K562 (cell line): ENCODE data around the gene RAE1. TPM values are rescaled to one million over a fixed set of nuclear protein-coding genes. Genes with fewer than 3 reads are reported as not detected.

Experiments
- COPS2 ChIP-seq: fragments of 450-650 bp; conservative IDR thresholded peaks from 2 replicates; pipeline ENCODE4 v1.6.1; 2016; ENCODE audit warnings: mild to moderate bottlenecking, moderate library complexity
- DACH1 ChIP-seq: fragments of 450-650 bp; IDR thresholded peaks from 2 replicates; pipeline ENCODE4 v1.6.1; 2018; ENCODE audit not compliant: partially characterized antibody
- E2F3 ChIP-seq: fragments of 250-450 bp; sonication (Bioruptor Pico); IDR thresholded peaks from 2 replicates; pipeline ENCODE4 v1.4.0; 2020; ENCODE audit warnings: mild to moderate bottlenecking
- ELF2 ChIP-seq: fragments of 250-450 bp; sonication (Bioruptor Pico); IDR thresholded peaks from 2 replicates; pipeline ENCODE4 v1.5.0; 2021; ENCODE audit warnings: mild to moderate bottlenecking
- FUS ChIP-seq: fragments of 200-400 bp; formaldehyde crosslinking; optimal IDR thresholded peaks from 2 replicates; pipeline ENCODE3; 2017; ENCODE audit warnings: low read depth, low read length
- GTF2E2 ChIP-seq: fragments of 200-800 bp; sonication (Bioruptor generic); IDR thresholded peaks from 2 replicates; pipeline ENCODE4 v1.6.1; 2016; ENCODE audit warnings: missing genetic modification characterization, missing compliant biosample characterization
- HDAC2 ChIP-seq: fragments of 450-650 bp; IDR thresholded peaks from 2 replicates; pipeline ENCODE4 v1.6.1; 2016; ENCODE audit warnings: mild to moderate bottlenecking
- PTRF ChIP-seq: fragments of 450-650 bp; IDR thresholded peaks from 2 replicates; pipeline ENCODE4 v1.6.1; 2016; ENCODE audit warnings: mild to moderate bottlenecking, missing genetic modification characterization, missing compliant biosample characterization
- SLC30A9 ChIP-seq: fragments of 250-450 bp; sonication (Bioruptor Pico); IDR thresholded peaks from 2 replicates; pipeline ENCODE4 v1.8.0; 2022; ENCODE audit warnings: mild to moderate bottlenecking, moderate library complexity
- TAF1 ChIP-seq: IDR thresholded peaks from 2 replicates; pipeline ENCODE4 v1.6.1; 2011; ENCODE audit warnings: mild to moderate bottlenecking, low read length, moderate library complexity; ENCODE audit not compliant: insufficient read depth, control insufficient read depth, severe bottlenecking; ENCODE audit errors: extremely low read depth
- WHSC1 ChIP-seq: IDR thresholded peaks from one replicate; pipeline ENCODE4 v1.6.1; 2012; ENCODE audit warnings: low read length, control low read depth, inconsistent platforms
- YY1 ChIP-seq, 3 experiments: IDR thresholded peaks; 2 replicates each; pipeline ENCODE4 v1.6.1; 2011; ENCODE audit warnings: low read length in 2 of 3, mild to moderate bottlenecking in 2 of 3, moderate library complexity in 2 of 3, borderline replicate concordance in 1 of 3, control low read depth in 1 of 3, low read depth in 1 of 3; ENCODE audit not compliant: insufficient read depth in 3 of 3, insufficient replicate concordance in 2 of 3, control insufficient read depth in 1 of 3, insufficient read length in 1 of 3; ENCODE audit errors: extremely low read depth in 1 of 3
- ZBTB7A ChIP-seq: IDR thresholded peaks from 2 replicates; pipeline ENCODE4 v1.6.1; 2011; ENCODE audit warnings: low read depth, mild to moderate bottlenecking, low read length, moderate library complexity, borderline replicate concordance; ENCODE audit not compliant: control insufficient read depth
- ZNF133 ChIP-seq: fragments of 250-450 bp; sonication (Bioruptor Pico); IDR thresholded peaks from 2 replicates; pipeline ENCODE4 v1.4.0; 2020; ENCODE audit warnings: mild to moderate bottlenecking
- ZNF347 ChIP-seq: fragments of 450-650 bp; formaldehyde crosslinking; IDR thresholded peaks from 2 replicates; pipeline ENCODE4 v1.4.0; 2020; ENCODE audit warnings: low read depth, mild to moderate bottlenecking, moderate library complexity
- ZNF436 ChIP-seq: fragments of 250-450, 450-650 bp; sonication (Bioruptor Pico); formaldehyde crosslinking; IDR thresholded peaks from 2 replicates; pipeline ENCODE4 v1.7.0; 2020; ENCODE audit warnings: mild to moderate bottlenecking
- polyA plus RNA-seq, 8 experiments: library from polyadenylated mRNA; depleted of rRNA in 4 of 8; stranded (reverse) in 5 of 8; unstranded in 3 of 8; fragments of >200 nt; fragmentation: Nextera tagmentation in 2 of 8; fragmentation: Illumina TruSeq in 1 of 8; extraction: Ambion mirVana in 2 of 8; extraction: Trizol in 1 of 8; gene quantifications; 2 replicates each; pipeline versions ENCODE4 v1.2.1 to v1.2.3, GENCODE V29; 2011 to 2014; ENCODE audit warnings: inconsistent platforms in 1 of 8, missing spikeins in 1 of 8
- total RNA-seq, 7 experiments: library from RNA; depleted of rRNA in 6 of 7; stranded (reverse); fragments of >200 nt in 6 of 7; fragmentation: Illumina TruSeq in 2 of 7; extraction: Trizol in 2 of 7; gene quantifications; 2 replicates each; pipeline versions ENCODE4 v1.2.1 to v1.2.3, GENCODE V29; 2011 to 2021; ENCODE audit warnings: low replicate concordance in 1 of 7
- TF ChIP-seq, protein P1 (sequence below): sonication (generic); formaldehyde crosslinking; IDR thresholded peaks from 2 replicates; pipeline ENCODE4 v1.8.0; 2023; ENCODE audit warnings: missing genetic modification reagents, mild to moderate bottlenecking, borderline replicate concordance
- TF ChIP-seq, protein P2 (sequence below): sonication (generic); formaldehyde crosslinking; IDR thresholded peaks from 2 replicates; pipeline ENCODE4 v1.9.0; 2022; ENCODE audit warnings: mild to moderate bottlenecking, missing genetic modification reagents
- TF ChIP-seq, protein P3 (sequence below): sonication (generic); formaldehyde crosslinking; IDR thresholded peaks from 2 replicates; pipeline ENCODE4 v1.8.0; 2022; ENCODE audit warnings: mild to moderate bottlenecking, low read depth, missing genetic modification reagents
- TF ChIP-seq, protein P4 (sequence below): sonication (generic); formaldehyde crosslinking; IDR thresholded peaks from 2 replicates; pipeline ENCODE4 v1.8.1; 2022; ENCODE audit warnings: missing genetic modification reagents

Gene RAE1
- total and polyA plus RNA-seq, 9 of the 15 experiments (the other 6 are each of a cell fraction or from before 2014, with no cell fraction given), result 33.7 to 248 (median 77.7) TPM

DNA sequence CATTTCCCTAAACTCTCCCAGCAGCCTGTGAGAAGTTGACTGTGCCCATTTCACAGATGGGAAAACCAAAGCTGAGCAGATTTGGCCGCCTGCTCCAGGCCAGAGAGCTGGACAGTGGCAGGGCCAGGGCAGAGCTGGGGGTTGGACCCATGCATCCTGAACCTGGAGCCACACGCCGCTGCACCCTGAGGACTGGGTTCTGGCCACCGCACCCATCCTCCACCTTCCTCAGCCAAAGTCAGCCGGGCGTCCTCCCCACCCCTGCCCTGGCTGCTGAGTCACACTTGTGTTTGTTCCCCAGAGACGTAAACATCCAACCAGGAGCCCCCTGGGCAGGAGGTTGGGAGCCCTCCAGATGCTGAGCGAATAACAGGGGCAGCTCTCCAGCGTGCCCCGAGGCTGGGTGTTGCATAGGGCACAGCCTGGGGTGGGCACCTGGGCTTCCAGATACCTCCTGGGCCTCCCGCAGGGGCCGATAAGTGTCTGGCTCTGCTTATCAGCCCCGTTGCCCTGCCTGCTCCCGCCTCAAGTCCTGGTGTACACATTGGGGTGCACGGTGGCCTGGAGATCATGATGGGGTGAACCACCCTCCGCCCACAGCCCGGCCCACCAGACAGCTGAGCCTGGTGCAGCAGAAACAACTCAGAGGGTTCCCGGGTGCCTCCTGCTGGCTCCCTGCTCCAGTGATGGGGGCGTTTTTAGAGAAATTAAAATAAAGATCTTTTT is 64.0 kb downstream of the RAE1 start (continued):
- TF ChIP-seq YY1 (IDR thresholded peaks at IDR 0.05; ENCODE audit: borderline replicate concordance in 1 of 3, control insufficient read depth in 1 of 3, extremely low read depth in 1 of 3, insufficient read depth in 3 of 3, insufficient read length in 1 of 3, insufficient replicate concordance in 2 of 3, low read depth in 1 of 3, low read length in 2 of 3) (no peak), PTRF (no peak), SLC30A9 (CRISPR knock-in tag) (no peak), ZBTB7A (peak; percentile 53; the same call in 1 of the 2 replicates), FUS (no peak), ZNF347 (no peak), ZNF133 (CRISPR knock-in tag) (no peak), GTF2E2 (tag) (no peak), ZNF436 (no peak), HDAC2 (peak; percentile 98), WHSC1 (no peak), COPS2 (no peak), TAF1 (no peak), E2F3 (CRISPR knock-in tag) (no peak), ELF2 (no peak), DACH1 (no peak)
- TF ChIP-seq, protein P1, sequence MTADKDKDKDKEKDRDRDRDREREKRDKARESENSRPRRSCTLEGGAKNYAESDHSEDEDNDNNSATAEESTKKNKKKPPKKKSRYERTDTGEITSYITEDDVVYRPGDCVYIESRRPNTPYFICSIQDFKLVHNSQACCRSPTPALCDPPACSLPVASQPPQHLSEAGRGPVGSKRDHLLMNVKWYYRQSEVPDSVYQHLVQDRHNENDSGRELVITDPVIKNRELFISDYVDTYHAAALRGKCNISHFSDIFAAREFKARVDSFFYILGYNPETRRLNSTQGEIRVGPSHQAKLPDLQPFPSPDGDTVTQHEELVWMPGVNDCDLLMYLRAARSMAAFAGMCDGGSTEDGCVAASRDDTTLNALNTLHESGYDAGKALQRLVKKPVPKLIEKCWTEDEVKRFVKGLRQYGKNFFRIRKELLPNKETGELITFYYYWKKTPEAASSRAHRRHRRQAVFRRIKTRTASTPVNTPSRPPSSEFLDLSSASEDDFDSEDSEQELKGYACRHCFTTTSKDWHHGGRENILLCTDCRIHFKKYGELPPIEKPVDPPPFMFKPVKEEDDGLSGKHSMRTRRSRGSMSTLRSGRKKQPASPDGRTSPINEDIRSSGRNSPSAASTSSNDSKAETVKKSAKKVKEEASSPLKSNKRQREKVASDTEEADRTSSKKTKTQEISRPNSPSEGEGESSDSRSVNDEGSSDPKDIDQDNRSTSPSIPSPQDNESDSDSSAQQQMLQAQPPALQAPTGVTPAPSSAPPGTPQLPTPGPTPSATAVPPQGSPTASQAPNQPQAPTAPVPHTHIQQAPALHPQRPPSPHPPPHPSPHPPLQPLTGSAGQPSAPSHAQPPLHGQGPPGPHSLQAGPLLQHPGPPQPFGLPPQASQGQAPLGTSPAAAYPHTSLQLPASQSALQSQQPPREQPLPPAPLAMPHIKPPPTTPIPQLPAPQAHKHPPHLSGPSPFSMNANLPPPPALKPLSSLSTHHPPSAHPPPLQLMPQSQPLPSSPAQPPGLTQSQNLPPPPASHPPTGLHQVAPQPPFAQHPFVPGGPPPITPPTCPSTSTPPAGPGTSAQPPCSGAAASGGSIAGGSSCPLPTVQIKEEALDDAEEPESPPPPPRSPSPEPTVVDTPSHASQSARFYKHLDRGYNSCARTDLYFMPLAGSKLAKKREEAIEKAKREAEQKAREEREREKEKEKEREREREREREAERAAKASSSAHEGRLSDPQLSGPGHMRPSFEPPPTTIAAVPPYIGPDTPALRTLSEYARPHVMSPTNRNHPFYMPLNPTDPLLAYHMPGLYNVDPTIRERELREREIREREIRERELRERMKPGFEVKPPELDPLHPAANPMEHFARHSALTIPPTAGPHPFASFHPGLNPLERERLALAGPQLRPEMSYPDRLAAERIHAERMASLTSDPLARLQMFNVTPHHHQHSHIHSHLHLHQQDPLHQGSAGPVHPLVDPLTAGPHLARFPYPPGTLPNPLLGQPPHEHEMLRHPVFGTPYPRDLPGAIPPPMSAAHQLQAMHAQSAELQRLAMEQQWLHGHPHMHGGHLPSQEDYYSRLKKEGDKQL, result no peak
- TF ChIP-seq, protein P2, sequence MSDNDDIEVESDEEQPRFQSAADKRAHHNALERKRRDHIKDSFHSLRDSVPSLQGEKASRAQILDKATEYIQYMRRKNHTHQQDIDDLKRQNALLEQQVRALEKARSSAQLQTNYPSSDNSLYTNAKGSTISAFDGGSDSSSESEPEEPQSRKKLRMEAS, result no peak
- TF ChIP-seq, protein P3, sequence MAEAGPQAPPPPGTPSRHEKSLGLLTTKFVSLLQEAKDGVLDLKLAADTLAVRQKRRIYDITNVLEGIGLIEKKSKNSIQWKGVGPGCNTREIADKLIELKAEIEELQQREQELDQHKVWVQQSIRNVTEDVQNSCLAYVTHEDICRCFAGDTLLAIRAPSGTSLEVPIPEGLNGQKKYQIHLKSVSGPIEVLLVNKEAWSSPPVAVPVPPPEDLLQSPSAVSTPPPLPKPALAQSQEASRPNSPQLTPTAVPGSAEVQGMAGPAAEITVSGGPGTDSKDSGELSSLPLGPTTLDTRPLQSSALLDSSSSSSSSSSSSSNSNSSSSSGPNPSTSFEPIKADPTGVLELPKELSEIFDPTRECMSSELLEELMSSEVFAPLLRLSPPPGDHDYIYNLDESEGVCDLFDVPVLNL, result no peak
- TF ChIP-seq, protein P4, sequence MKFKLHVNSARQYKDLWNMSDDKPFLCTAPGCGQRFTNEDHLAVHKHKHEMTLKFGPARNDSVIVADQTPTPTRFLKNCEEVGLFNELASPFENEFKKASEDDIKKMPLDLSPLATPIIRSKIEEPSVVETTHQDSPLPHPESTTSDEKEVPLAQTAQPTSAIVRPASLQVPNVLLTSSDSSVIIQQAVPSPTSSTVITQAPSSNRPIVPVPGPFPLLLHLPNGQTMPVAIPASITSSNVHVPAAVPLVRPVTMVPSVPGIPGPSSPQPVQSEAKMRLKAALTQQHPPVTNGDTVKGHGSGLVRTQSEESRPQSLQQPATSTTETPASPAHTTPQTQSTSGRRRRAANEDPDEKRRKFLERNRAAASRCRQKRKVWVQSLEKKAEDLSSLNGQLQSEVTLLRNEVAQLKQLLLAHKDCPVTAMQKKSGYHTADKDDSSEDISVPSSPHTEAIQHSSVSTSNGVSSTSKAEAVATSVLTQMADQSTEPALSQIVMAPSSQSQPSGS (CRISPR knock-in tag), result no peak
